ENCODE results near the gene RHAG. TPM values are rescaled to one million over a fixed set of nuclear protein-coding genes. Genes with fewer than 3 reads are reported as not detected.
"Not testable (repeated sequence)": the region's sequence is repeated elsewhere in the genome, so short reads cannot be mapped to it uniquely, and the experiment has no call there.

Gene RHAG
- total RNA-seq, 1 experiment from 2014 or later = not detected

DNA sequence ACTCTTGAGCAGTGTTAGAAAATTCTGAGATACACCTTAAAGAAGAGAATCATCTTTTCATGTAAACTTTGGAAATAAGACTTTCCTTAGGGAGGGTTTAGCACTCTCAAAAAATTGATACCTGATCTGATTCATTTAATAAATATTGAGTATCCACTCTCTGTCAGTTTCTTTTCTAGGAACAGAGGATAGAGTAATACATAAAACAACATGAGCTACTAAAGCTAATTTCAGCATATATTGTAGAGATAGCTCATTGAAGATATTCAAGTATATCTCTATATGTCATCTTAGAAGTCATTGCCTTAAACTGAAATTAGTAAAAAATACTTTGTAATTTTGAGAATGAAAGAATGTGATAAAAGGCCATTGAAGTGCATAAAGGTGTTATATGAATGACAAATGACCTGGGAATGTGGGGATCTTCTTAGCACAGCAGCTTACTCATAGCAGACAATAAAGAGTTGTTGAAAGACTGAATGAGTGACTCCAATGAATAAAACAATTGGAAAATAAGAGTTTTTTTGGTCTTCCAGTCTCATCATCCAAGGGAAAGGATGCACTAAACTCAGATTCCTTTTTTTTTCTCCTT, 29.2 kb downstream of the RHAG start:
- peak; percentile 27 for ATAC-seq
- Histone ChIP-seq H3K9me3 (ENCODE audit: low read length) (no peaks in the 10 kb centered on the region), H4K20me1 (ENCODE audit: low read length) (no peaks in the 10 kb centered on the region), H3K4me3 (ENCODE audit: low read length) (no peak overlapping the region), H3K79me2 (ENCODE audit: low read length) (no peaks in the 10 kb centered on the region), H3K4me1 (ENCODE audit: insufficient read depth, low read length) (0 out of 2 replicates have a peak, but pooled peaks cover 9% of the 10 kb centered on the region), H3K27me3 (ENCODE audit: low read length) (no peaks in the 10 kb centered on the region), H3K9me2 (replicated peaks; ENCODE audit: low read length) (no peaks in the 10 kb centered on the region), H3F3A (ENCODE audit: low read length, unreplicated experiment) (no peaks in the 10 kb centered on the region), H3K36me3 (ENCODE audit: low read depth, low read length) (no peaks in the 10 kb centered on the region), H3K27ac (ENCODE audit: low read length) (no peak overlapping the region), H3K9ac (ENCODE audit: low read length) (no peak overlapping the region), H2AFZ (ENCODE audit: low read length) (no peak overlapping the region), H3K4me2 (ENCODE audit: low read length) (peak overlapping the region; percentile 52)
- CTCF ChIA-PET = interaction anchor here (1.9 kb wide), 1 partner anchor 75 kb away, joined by 29 read pairs; no protein-coding TSS in a partner anchor
- DNase-seq = peak; percentile 10
- no TSS peak for BruUV-seq (replicated peaks)
- POLR2A ChIA-PET (ENCODE audit: unreplicated experiment) = interaction anchor here (0.6 kb wide), 1 partner anchor 55 kb away, joined by 5 read pairs; no protein-coding TSS in a partner anchor
- intact Hi-C loops (cut with micrococcal nuclease) = loop anchor here (1.0 to 5.0 kb wide), 3 partner anchors 37 to 155 kb away; no protein-coding TSS in a partner anchor
- no peak for TF ChIP-seq EZH2phosphoT487 (IDR thresholded peaks at IDR 0.05; ENCODE audit: borderline replicate concordance, low read length)
- TF ChIP-seq, protein P1, sequence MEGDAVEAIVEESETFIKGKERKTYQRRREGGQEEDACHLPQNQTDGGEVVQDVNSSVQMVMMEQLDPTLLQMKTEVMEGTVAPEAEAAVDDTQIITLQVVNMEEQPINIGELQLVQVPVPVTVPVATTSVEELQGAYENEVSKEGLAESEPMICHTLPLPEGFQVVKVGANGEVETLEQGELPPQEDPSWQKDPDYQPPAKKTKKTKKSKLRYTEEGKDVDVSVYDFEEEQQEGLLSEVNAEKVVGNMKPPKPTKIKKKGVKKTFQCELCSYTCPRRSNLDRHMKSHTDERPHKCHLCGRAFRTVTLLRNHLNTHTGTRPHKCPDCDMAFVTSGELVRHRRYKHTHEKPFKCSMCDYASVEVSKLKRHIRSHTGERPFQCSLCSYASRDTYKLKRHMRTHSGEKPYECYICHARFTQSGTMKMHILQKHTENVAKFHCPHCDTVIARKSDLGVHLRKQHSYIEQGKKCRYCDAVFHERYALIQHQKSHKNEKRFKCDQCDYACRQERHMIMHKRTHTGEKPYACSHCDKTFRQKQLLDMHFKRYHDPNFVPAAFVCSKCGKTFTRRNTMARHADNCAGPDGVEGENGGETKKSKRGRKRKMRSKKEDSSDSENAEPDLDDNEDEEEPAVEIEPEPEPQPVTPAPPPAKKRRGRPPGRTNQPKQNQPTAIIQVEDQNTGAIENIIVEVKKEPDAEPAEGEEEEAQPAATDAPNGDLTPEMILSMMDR (conservative IDR thresholded peaks at IDR 0.05; ENCODE audit: low read depth, low read length) = 0 out of 2 replicates have a peak, but pooled peaks have one; percentile 6

DNA sequence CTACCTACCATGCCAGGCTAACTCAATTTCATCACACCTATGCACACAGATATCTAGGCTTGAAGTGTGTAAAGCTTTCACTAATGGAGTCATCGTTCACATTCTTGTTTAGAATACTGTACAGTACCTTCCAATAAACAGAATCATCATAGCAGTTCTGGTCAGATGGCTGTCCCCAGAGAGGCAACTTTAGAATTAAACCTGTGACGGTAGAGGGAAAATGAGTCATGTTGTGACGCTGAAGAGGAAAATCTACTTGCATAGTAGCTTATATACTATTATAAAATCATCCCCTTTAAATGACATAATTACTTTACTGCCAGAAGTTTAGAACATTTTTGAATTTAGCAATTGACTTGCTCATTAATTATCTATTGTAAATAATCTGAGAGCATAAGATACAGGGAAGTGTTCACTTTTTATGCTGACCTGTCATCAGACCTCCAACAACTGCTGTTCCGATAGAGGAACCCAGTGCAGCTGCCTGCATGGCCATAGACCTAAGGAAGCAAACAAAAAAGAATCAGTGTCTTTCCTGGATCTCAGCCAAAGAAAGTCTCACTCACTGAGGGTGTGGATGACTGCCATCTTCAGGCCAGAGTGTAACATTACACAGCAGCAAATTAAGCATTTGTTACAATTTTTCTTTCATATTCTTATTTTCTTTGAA, 29.8 kb downstream of the RHAG start:
- POLR2A ChIA-PET (ENCODE audit: unreplicated experiment) = interaction anchor here (0.6 kb wide), 1 partner anchor 54 kb away, joined by 5 read pairs; no protein-coding TSS in a partner anchor

DNA sequence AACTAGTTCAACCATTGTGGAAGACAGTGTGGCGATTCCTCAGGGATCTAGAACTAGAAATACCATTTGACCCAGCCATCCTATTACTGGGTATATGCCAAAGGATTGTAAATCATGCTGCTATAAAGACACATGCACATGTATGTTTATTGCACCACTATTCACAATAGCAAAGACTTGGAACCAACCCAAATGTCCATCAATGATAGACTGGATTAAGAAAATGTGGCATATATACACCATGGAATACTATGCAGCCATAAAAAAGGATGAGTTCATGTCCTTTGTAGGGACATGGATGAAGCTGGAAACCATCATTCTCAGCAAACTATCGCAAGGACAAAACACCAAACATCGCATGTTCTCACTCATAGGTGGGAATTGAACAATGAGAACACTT, 32.6 kb downstream of the RHAG start:
- H3K27ac ChIP-seq (ENCODE audit: low read length); POLR2A ChIA-PET (ENCODE audit: unreplicated experiment); H3K9ac ChIP-seq (ENCODE audit: low read length); BruUV-seq (replicated peaks); ATAC-seq; H4K20me1 ChIP-seq (ENCODE audit: low read length); H3K4me3 ChIP-seq (ENCODE audit: low read length); H3K9me2 ChIP-seq (replicated peaks; ENCODE audit: low read length); H3K9me3 ChIP-seq (ENCODE audit: low read length); intact Hi-C loops (cut with micrococcal nuclease); H3K27me3 ChIP-seq (ENCODE audit: low read length); H3F3A ChIP-seq (ENCODE audit: low read length, unreplicated experiment); H2AFZ ChIP-seq (ENCODE audit: low read length); H3K79me2 ChIP-seq (ENCODE audit: low read length); CTCF ChIA-PET; H3K4me1 ChIP-seq (ENCODE audit: insufficient read depth, low read length); H3K4me2 ChIP-seq (ENCODE audit: low read length); H3K36me3 ChIP-seq (ENCODE audit: low read depth, low read length); DNase-seq: not testable (repeated sequence)

More for the DNA sequence above, 29.8 kb downstream of the RHAG start:
- Histone ChIP-seq H3K9me3 (ENCODE audit: low read length) (no peaks in the 10 kb centered on the region), H3K4me3 (ENCODE audit: low read length) (peak overlapping the region; percentile 22; the same call in 1 of the 2 replicates), H3K36me3 (ENCODE audit: low read depth, low read length) (no peaks in the 10 kb centered on the region), H3K4me2 (ENCODE audit: low read length) (peak overlapping the region; percentile 52), H3K79me2 (ENCODE audit: low read length) (no peaks in the 10 kb centered on the region), H3K9me2 (replicated peaks; ENCODE audit: low read length) (no peaks in the 10 kb centered on the region), H3K27ac (ENCODE audit: low read length) (peak overlapping the region; percentile 16; the same call in 1 of the 2 replicates), H3K27me3 (ENCODE audit: low read length) (no peaks in the 10 kb centered on the region), H3K4me1 (ENCODE audit: insufficient read depth, low read length) (0 out of 2 replicates have a peak, but pooled peaks cover 9% of the 10 kb centered on the region), H2AFZ (ENCODE audit: low read length) (peak overlapping the region; percentile 15), H3F3A (ENCODE audit: low read length, unreplicated experiment) (no peaks in the 10 kb centered on the region), H3K9ac (ENCODE audit: low read length) (no peak overlapping the region), H4K20me1 (ENCODE audit: low read length) (no peaks in the 10 kb centered on the region)
- DNase-seq (peak; percentile 93), ATAC-seq (peak; percentile 87)
- CTCF ChIA-PET = interaction anchor here (0.6 to 1.9 kb wide), 4 partner anchors 38 to 76 kb away, joined by 3 to 29 read pairs (median 4); no protein-coding TSS in a partner anchor
- no TSS peak for BruUV-seq (replicated peaks)
- intact Hi-C loops (cut with micrococcal nuclease) = loop anchor here (1.0 to 5.0 kb wide), 3 partner anchors 36 to 155 kb away; no protein-coding TSS in a partner anchor
- no peak for TF ChIP-seq EZH2phosphoT487 (IDR thresholded peaks at IDR 0.05; ENCODE audit: borderline replicate concordance, low read length)
- TF ChIP-seq, protein P1 (conservative IDR thresholded peaks at IDR 0.05; ENCODE audit: low read depth, low read length) = peak; percentile 96

DNA sequence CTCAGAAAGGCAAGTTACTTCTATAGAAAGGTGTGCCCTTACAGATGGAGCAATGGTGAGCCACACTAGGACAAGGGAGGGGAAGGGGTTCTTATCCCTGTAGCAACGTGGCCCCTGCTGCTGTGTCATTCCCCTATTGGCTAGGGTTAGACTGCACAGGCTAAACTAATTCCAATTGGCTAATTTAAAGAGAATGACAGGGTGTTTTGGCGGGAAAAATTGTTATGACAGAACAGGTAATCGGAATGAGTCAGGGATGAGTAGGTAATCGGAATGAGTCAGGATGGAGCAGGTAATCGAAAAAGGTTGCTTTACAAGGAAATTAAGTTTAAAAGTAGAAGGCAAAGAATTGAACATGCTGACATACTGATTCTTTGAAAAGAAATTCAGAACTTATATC, 49.4 kb downstream of the RHAG start:
- POLR2A ChIA-PET (ENCODE audit: unreplicated experiment); ATAC-seq; H3K9ac ChIP-seq (ENCODE audit: low read length); CTCF ChIA-PET; BruUV-seq (replicated peaks); H3K27me3 ChIP-seq (ENCODE audit: low read length); intact Hi-C loops (cut with micrococcal nuclease); H3K36me3 ChIP-seq (ENCODE audit: low read depth, low read length); H3K4me1 ChIP-seq (ENCODE audit: insufficient read depth, low read length); H2AFZ ChIP-seq (ENCODE audit: low read length); H4K20me1 ChIP-seq (ENCODE audit: low read length); H3K9me2 ChIP-seq (replicated peaks; ENCODE audit: low read length); H3K27ac ChIP-seq (ENCODE audit: low read length); H3K4me2 ChIP-seq (ENCODE audit: low read length); H3K79me2 ChIP-seq (ENCODE audit: low read length); H3K9me3 ChIP-seq (ENCODE audit: low read length); H3K4me3 ChIP-seq (ENCODE audit: low read length); H3F3A ChIP-seq (ENCODE audit: low read length, unreplicated experiment): not testable (repeated sequence)
- peak; percentile 15 for DNase-seq

All from PC-3 (cell line).